ENCODE results near the gene BTAF1. TPM values are rescaled to one million over a fixed set of nuclear protein-coding genes. Genes with fewer than 3 reads are reported as not detected.
A peak's percentile ranks its signal among the peaks of the same experiment; 100 is the strongest.

The BTAF1 gene
- total and polyA plus RNA-seq, 7 donors: 4.5 to 14.7 (median 9.8) TPM

DNA sequence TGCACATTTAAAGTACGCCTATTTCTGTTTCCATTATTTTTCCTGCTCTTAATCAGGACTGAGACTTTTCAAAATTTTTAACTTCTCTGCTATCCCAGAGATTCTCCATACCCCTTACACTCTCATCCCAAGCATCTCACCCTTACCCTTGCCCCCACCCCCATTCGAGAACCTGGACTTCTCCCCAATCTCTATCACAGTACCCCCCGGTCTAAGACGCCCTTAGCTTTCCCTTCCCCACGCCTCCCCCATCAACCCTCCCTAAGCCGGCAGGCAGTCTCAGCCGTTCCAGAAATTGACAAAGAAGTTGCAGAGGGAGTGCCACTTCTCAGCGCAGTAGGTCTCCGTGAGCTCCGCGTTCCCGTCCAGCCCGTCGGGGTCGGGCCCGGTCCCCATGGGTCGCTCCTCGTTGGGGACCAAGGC is 15.6 kb upstream of the BTAF1 start:
- Histone ChIP-seq H3K27me3 (ENCODE audit: insufficient read depth in 3 of 3, low read length in 2 of 3) (no peaks in the 10 kb centered on the region), H3K27ac (peak overlapping the region; percentile 74), H3K36me3 (ENCODE audit: insufficient read depth in 1 of 2, low read depth in 1 of 2) (peaks cover 0 to 2% of the 10 kb centered on the region in 2 donors), H3K4me3 (peak overlapping the region; percentile 82), H3K4me1 (peaks cover 10% of the 10 kb centered on the region), H3K9me3 (no peaks in the 10 kb centered on the region)
- DNase-seq: no peak
- WGBS, 3 donors: 6 to 10% (median 9%) methylated on average over 18 of the region's 18 CpGs
- TF ChIP-seq, protein P1, sequence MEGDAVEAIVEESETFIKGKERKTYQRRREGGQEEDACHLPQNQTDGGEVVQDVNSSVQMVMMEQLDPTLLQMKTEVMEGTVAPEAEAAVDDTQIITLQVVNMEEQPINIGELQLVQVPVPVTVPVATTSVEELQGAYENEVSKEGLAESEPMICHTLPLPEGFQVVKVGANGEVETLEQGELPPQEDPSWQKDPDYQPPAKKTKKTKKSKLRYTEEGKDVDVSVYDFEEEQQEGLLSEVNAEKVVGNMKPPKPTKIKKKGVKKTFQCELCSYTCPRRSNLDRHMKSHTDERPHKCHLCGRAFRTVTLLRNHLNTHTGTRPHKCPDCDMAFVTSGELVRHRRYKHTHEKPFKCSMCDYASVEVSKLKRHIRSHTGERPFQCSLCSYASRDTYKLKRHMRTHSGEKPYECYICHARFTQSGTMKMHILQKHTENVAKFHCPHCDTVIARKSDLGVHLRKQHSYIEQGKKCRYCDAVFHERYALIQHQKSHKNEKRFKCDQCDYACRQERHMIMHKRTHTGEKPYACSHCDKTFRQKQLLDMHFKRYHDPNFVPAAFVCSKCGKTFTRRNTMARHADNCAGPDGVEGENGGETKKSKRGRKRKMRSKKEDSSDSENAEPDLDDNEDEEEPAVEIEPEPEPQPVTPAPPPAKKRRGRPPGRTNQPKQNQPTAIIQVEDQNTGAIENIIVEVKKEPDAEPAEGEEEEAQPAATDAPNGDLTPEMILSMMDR (IDR thresholded peaks at IDR 0.05): no peak
- ATAC-seq: peak in 3 of 4 donors; percentile 8 to 20 (median 9)
- intact Hi-C loops (cut with DNase I): loop anchor here in 1 of 2 donors (2.0 kb wide), 1 partner anchor 149 kb away; no protein-coding TSS in a partner anchor

DNA sequence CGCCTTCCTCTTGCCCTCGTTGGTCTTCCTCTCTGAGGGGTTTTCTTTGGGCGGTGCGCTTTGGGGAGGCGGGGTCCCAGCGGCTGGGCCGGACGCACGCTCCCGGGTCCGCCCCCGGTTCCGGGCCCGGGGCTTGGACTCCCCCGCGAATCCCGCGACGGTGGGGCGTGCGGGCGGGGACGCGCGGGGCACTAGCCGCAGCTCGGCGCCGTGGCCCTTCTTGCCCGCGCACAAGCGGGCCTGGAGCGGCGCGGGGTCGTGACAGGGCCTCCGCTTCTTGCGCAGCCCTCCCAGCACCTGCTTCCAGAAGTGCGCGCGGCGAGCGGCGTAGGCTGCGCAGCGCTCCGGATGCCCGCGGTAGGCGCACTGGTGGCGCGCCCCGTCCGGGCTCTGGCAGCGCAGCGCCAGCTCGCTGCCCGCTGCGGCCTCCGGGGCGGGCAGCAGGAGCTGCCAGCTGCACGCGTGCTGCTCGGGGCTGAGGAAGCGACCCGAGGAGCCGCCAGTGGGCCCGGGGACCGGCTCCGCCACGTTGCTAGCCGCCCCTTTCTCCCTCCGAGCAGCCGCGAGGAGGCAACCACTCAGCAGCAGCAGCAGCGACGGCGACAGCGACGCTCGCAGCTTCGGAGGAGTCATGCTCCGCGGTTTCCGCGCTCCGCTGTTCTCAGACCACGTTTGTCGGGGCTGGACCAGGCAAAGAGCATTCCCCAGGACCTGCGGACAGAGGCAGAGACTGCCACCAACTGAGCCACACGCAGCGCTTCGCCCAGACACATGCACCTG is 15.0 kb upstream of the BTAF1 start:
- WGBS, 3 donors: 0 to 1% (median 0%) methylated on average over 72 to 93 of the region's 93 CpGs
- Histone ChIP-seq H3K36me3 (ENCODE audit: insufficient read depth in 1 of 2, low read depth in 1 of 2) (peaks cover 0 to 2% of the 10 kb centered on the region in 2 donors), H3K27ac (peak overlapping the region; percentile 74), H3K4me1 (peaks cover 10% of the 10 kb centered on the region), H3K27me3 (ENCODE audit: insufficient read depth in 3 of 3, low read length in 2 of 3) (no peaks in the 10 kb centered on the region), H3K4me3 (peak overlapping the region; percentile 82), H3K9me3 (peaks cover 5% of the 10 kb centered on the region)
- DNase-seq (peak; percentile 77 to 87), ATAC-seq (peak; percentile 93 to 97 (median 96))
- intact Hi-C loops (cut with DNase I): loop anchor here in 1 of 2 donors (2.0 kb wide), 1 partner anchor 150 kb away; no protein-coding TSS in a partner anchor
- TF ChIP-seq, protein P1 (IDR thresholded peaks at IDR 0.05): peak; percentile 35

DNA sequence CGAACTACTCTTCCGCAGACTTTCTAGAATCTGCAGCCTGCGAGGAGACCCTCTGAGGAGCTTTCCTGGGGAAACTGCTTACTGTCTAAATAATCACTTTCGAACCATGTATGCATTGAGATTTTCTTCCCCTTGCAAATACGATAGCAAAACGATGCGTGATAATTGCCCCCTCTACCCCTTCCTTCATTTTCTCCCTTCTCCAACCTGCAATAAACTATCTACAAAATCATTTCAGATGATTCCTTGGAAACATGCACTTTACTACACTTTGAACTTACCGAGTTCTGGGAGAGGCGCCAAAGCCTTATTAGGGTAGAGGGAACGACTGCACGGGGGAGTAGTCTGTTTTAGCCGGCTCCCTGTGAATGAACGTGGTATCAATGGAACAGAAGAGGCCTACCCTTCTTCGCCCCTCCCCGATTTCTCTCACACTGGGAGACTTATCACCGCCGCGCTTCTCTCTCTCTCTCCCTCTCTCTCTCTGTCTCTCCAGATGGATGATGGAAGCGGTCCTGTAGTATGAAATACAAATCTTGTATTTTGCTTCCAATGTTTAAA is 14.4 kb upstream of the BTAF1 start, which contains the start of gene FGFBP3:
Gene FGFBP3 (minus strand): TSS at position 370 of the 561 bp plus-strand sequence. CDS start 517 bp downstream, outside the sequence.
- 0 to 1% (median 1%) methylated on average over 19 of the region's 19 CpGs for WGBS, 3 donors
- Histone ChIP-seq H3K27ac (peak within 1 kb of the TSS; percentile 74), H3K27me3 (ENCODE audit: insufficient read depth in 3 of 3, low read length in 2 of 3) (no peaks in the 10 kb centered on the region), H3K36me3 (ENCODE audit: insufficient read depth in 1 of 2, low read depth in 1 of 2) (peaks cover 0 to 2% of the 10 kb centered on the region in 2 donors), H3K4me3 (peak within 1 kb of the TSS; percentile 82), H3K4me1 (peaks cover 10% of the 10 kb centered on the region), H3K9me3 (peaks cover 5% of the 10 kb centered on the region)
- ATAC-seq (peak in 3 of 4 donors; percentile 18 to 49 (median 33)), DNase-seq (no peak)
- intact Hi-C loops (cut with DNase I): loop anchor here in 1 of 2 donors (2.0 kb wide), 1 partner anchor 150 kb away; no protein-coding TSS in a partner anchor
- TF ChIP-seq, protein P1 (IDR thresholded peaks at IDR 0.05): no peak

GRCh38 chr10:91910467-91910866 is 13.1 kb upstream of the BTAF1 start:
- ATAC-seq (no peak), DNase-seq (no peak)
- 89 to 92% (median 92%) methylated on average over 4 of the region's 4 CpGs for WGBS, 3 donors
- peaks cover 10% of the 10 kb centered on the region for H3K4me1 ChIP-seq
- H3K27me3 ChIP-seq (ENCODE audit: insufficient read depth in 3 of 3, low read length in 2 of 3): no peaks in the 10 kb centered on the region
- peaks cover 0 to 2% of the 10 kb centered on the region in 2 donors for H3K36me3 ChIP-seq (ENCODE audit: insufficient read depth in 1 of 2, low read depth in 1 of 2)
- intact Hi-C loops (cut with DNase I): loop anchor here in 1 of 2 donors (5.0 kb wide), 1 partner anchor 153 kb away; no protein-coding TSS in a partner anchor
- H3K4me3 ChIP-seq: no peak overlapping the region
- H3K9me3 ChIP-seq: peaks cover 5% of the 10 kb centered on the region
- TF ChIP-seq, protein P1 (IDR thresholded peaks at IDR 0.05): no peak
- H3K27ac ChIP-seq: no peak overlapping the region
